Neuron (in vitro differentiated cells): ENCODE measurements around the gene TTC33.
"Not testable (repeated sequence)": the region's sequence is repeated elsewhere in the genome, so short reads cannot be mapped to it uniquely, and the experiment has no call there.

ENCODE experiments used
- H2AFZ ChIP-seq: one replicate; pipeline ENCODE4 v1.6.1; 2013; ENCODE audit warnings: low read depth, mild to moderate bottlenecking, inconsistent platforms, low read length, moderate library complexity
- H3K27me3 ChIP-seq: one replicate; pipeline ENCODE4 v1.6.1; 2013; ENCODE audit warnings: low read length; ENCODE audit not compliant: insufficient read depth
- H3K36me3 ChIP-seq: one replicate; pipeline ENCODE4 v1.6.1; 2013; ENCODE audit warnings: low read length; ENCODE audit not compliant: insufficient read depth
- H3K4me1 ChIP-seq: one replicate; pipeline ENCODE4 v1.6.1; 2013; ENCODE audit warnings: low read length; ENCODE audit not compliant: insufficient read depth
- H3K4me3 ChIP-seq: 2 replicates; pipeline ENCODE4 v1.5.1; 2013; ENCODE audit warnings: mild to moderate bottlenecking, low read length, moderate library complexity
- H3K9me3 ChIP-seq: one replicate; pipeline ENCODE4 v1.6.1; 2013; ENCODE audit warnings: low read length

The TTC33 gene

DNA sequence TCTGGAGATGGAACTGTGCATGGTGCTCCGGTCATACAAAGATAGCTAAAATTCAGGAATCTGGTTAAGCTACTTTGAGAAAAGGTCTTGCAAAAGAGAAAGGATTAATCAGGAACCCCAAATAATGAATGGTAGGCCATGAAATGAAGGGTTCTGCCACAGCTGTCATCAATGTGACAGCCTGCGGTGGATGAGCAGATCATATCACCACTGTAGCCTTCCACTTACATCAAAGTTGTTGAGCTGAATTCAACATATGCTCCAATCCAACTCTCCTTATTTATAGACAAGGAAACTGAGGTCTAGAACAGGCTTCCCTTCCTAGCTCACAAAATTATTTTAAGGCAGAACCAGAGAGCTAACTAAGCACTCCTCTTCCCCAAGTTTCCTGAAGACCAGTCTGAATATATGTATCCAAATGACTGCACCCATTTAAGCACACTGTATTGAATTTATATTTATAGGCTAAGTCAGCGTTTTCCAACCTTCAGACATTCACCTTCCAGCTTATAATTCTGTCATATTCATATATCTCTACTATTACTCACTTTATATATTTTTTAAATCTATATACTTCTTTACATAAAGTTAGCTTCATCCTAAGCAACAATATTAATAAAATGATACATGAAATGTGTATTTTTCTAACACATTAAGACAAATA is 90.0 kb downstream of the TTC33 start:
- Histone ChIP-seq H3K36me3 (no peaks in the 10 kb centered on the region), H3K9me3 (no peaks in the 10 kb centered on the region), H3K27me3 (peaks cover 5% of the 10 kb centered on the region), H3K4me3 (no peak overlapping the region), H3K4me1 (no peaks in the 10 kb centered on the region), H2AFZ (no peak overlapping the region)

DNA sequence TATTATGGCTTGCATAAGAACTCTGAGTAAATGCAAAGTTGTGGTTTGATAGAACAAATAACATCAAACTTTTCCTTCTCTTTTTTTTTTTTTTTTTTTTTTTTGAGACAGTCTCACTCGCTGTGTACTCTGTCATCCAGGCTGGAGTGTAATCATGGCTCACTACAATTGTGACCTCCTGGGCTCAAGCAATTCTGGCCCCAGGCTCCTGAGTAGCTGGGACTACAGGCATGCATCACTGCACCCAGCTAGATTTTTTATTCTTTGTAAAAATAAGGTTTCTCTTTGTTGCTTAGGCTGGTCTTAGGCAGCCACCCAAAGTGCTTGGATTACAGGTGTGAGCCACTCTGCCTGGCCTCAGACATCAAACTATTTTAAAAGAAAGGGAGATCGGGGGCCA is 95.0 kb downstream of the TTC33 start:
- Histone ChIP-seq H3K4me3 (no peak overlapping the region), H3K36me3 (no peaks in the 10 kb centered on the region), H2AFZ (no peak overlapping the region), H3K4me1 (no peaks in the 10 kb centered on the region), H3K27me3 (no peaks in the 10 kb centered on the region), H3K9me3 (no peaks in the 10 kb centered on the region)

DNA sequence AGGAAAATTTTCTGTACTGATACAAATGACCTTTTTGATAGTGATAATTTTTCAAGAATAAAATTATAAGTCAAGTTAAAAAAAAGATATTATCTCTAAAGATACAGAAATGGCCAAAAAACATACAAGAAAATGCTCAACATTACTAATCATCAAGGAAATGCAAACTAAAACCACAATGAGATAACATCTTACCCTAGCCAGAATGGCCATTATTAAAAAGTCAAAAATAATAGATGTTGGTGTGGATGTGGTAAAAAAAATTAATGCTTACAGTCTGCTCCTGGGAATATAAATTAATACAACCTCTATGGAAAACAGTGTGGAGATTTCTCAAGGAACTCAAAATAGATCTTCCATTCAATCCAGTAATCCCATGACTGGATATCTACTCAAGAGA is 99.0 kb downstream of the TTC33 start:
- Histone ChIP-seq H3K9me3 (no peaks in the 10 kb centered on the region), H2AFZ (no peak overlapping the region), H3K4me3 (no peak overlapping the region), H3K4me1 (no peaks in the 10 kb centered on the region), H3K27me3 (no peaks in the 10 kb centered on the region), H3K36me3 (no peaks in the 10 kb centered on the region)

DNA sequence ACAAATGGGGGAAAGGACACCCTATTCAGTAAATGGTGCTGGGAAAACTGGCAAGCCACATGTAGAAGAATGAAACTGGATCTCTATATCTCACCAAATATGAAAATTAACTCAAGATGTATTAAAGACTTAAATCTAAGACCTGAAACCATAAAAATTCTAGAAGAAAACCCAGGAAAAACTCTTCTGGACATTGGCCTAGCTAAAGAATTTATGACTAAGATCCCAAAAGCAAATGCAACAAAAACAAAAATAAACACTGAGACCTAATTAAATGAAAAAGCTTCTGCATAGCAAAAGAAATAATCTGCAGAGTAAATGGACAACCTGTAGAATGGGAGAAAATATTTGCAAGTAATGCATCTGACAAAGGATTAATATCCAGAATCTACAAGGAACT is 99.7 kb downstream of the TTC33 start:
- H3K36me3 ChIP-seq, H3K4me1 ChIP-seq, H3K9me3 ChIP-seq, H3K27me3 ChIP-seq, H2AFZ ChIP-seq, H3K4me3 ChIP-seq: not testable (repeated sequence)

DNA sequence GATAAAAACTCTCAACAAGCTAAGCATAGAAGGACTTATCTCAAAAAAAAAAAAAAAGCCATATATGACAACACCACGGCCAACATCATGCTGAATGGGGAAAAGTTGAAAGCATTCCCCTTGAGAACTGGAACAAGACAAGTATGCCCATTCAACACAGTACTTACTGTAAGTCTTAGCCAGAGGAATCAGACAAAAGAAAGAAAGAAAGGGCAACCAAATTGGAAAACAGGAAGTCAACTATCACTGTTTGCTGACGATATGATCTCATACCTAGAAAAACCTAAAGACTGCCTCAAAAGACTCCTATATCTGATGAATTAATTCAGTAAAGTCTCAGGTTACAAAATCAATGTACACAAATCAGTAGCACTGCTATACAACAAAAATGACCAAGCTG is 100.6 kb downstream of the TTC33 start:
- Histone ChIP-seq H3K27me3 (no peaks in the 10 kb centered on the region), H3K4me3 (no peak overlapping the region), H3K4me1 (no peaks in the 10 kb centered on the region), H3K36me3 (no peaks in the 10 kb centered on the region), H3K9me3 (no peaks in the 10 kb centered on the region), H2AFZ (no peak overlapping the region)

DNA sequence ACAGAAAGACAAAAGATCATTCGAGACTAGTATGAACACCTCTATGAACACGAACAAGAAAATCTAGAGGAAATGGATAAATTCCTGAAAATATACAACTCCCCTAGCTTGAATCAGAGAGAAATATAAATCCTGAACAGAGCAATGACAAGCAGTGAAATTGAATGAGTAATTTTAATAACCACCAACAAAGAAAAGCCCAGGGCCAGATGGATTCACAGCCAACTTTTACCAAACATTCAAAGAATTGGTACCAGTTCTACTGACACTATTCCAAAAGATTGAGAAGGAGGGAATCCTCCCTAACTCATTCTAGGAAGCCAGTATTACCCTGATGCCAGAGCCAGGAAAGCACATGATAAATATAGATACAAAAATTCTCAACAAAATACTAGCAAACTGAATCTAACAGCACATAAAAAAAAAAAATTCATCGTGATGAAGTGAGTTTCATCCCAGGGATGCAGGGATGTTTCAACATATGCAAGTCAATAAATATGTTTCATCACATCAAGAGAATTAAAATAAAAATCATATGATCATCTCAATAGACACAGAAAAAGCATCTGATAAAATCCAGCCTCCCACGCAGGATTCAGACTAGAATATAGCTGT is 101.3 kb downstream of the TTC33 start:
- no peaks in the 10 kb centered on the region for H3K27me3 ChIP-seq
- H3K9me3 ChIP-seq: no peaks in the 10 kb centered on the region
- H3K4me1 ChIP-seq: no peaks in the 10 kb centered on the region
- no peaks in the 10 kb centered on the region for H3K36me3 ChIP-seq
- no peak overlapping the region for H3K4me3 ChIP-seq
- no peak overlapping the region for H2AFZ ChIP-seq

DNA sequence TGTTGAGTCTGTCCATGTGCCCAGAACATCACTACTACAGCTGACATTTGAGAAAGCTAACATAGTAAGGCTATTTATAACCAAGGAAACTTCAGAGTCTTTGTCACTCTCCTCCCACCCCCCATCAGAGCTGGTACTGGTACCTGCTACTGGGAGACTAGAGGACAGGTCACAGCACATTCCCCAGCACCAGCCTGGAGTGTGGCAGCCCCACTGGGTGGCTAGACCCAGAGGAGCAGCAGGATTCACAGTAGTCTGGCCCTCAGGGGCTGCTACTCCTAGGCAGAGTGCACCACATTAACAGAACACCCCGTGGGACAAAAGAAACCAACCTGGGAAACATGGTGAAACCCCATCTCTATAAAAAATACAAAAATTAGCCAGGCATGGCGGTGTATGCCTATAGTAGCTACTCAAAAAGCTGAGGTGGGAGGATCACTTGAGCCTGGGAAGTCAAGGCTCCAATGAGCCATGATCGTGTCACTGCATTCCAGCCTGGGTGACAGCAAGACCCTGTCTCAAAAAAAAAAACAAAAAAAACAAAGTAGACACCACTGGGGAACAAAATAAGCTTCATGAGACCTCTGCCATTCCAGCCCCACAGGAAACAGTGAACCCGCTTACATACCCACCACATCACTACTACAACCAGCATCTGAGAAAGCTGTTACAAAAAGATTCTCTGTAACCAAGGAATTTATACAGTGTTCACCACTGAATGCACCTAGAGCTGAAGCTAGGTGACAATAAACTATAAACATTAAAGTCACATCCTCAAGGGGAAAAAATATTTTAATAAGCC is 102.3 kb downstream of the TTC33 start:
- H3K27me3 ChIP-seq: no peaks in the 10 kb centered on the region
- no peak overlapping the region for H2AFZ ChIP-seq
- H3K4me3 ChIP-seq: no peak overlapping the region
- no peaks in the 10 kb centered on the region for H3K4me1 ChIP-seq
- H3K36me3 ChIP-seq: no peaks in the 10 kb centered on the region
- H3K9me3 ChIP-seq: no peaks in the 10 kb centered on the region

DNA sequence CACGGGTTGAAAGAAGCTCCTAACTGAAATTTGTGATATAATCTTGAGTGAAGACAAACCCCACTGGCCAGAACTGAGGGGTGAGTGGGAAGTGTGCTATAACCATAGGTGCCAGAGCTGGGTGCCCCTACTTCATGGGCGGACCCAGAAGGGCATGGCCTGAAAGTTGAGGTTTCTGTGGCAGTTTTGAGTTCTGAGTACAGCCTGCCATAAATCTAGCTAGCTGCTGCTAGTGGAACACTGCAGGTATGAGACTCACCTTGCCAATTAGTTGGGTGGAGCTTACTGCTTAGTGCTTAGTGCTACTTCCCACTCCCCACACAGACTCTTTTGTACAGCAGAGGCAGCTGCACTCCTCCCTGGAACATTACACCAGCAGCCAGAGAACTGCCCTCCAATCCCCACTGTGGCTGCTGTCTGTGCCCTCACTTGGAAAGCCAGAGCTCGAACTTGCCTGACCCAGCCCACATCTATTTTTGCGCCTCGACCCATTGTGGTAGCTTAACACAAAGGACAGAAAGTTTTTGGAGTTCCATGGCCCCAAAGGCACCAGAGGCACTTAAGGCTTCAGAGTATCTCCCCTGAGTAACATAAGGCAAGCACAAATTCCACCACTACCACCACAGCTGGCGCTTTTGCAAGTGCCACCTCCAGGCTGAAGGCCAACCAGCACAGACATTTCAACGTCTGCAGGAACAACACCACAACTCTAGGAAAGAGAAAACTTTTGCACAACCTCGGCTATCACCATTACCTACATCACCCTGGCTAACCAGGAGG is 103.1 kb downstream of the TTC33 start:
- no peak overlapping the region for H2AFZ ChIP-seq
- no peaks in the 10 kb centered on the region for H3K27me3 ChIP-seq
- H3K4me3 ChIP-seq: no peak overlapping the region
- H3K4me1 ChIP-seq: no peaks in the 10 kb centered on the region
- H3K36me3 ChIP-seq: no peaks in the 10 kb centered on the region
- no peaks in the 10 kb centered on the region for H3K9me3 ChIP-seq

DNA sequence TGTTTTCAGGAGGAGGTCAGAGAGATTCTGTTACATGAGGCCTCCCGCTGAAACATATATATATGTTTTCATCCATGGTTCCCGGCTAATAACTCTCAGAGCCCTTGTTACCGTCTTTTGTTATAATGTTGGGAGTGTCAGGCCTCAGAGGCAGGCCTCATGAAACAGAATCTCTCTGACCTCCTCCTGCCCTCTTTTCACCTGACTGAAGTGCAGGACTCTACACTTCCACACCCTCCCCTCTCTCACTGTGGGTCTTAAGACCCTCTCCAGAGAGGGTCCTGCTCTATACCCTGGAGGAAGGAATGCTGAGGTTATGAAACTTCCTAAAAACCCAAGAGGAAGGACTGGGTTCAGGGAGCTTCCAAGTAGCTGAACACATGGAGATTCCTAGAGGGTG is 104.6 kb downstream of the TTC33 start:
- Histone ChIP-seq H2AFZ (no peak overlapping the region), H3K9me3 (no peaks in the 10 kb centered on the region), H3K27me3 (no peaks in the 10 kb centered on the region), H3K4me3 (no peak overlapping the region), H3K4me1 (no peaks in the 10 kb centered on the region), H3K36me3 (no peaks in the 10 kb centered on the region)

DNA sequence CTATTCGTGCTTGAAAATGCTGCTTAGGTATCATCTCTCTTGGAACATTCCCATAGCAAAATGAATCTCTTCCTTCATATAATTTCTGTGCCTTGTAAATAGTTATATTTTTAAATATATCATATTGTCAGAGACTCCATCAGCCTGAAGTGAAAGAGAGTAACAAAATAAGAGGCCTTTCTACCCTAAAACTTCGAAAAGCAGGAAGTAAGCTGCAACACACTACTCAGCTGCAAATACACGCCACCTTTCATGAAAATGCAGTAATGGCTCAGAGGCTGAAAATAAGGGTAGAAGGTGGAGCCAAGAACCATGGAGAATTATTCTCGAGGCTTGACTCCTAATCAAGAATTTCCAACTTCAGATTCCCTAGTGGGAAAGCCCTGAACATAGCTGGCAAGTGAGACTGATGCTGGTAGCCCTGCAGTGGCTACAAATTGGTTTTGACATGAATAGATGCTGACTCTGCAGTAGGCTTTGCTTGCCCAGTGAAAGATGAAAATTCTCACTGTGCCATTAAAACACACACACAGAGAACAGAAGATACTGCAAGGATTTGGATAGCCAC is 106.2 kb downstream of the TTC33 start:
- H3K4me3 ChIP-seq: no peak overlapping the region
- no peaks in the 10 kb centered on the region for H3K4me1 ChIP-seq
- no peaks in the 10 kb centered on the region for H3K9me3 ChIP-seq
- H2AFZ ChIP-seq: no peak overlapping the region
- no peaks in the 10 kb centered on the region for H3K36me3 ChIP-seq
- H3K27me3 ChIP-seq: no peaks in the 10 kb centered on the region

DNA sequence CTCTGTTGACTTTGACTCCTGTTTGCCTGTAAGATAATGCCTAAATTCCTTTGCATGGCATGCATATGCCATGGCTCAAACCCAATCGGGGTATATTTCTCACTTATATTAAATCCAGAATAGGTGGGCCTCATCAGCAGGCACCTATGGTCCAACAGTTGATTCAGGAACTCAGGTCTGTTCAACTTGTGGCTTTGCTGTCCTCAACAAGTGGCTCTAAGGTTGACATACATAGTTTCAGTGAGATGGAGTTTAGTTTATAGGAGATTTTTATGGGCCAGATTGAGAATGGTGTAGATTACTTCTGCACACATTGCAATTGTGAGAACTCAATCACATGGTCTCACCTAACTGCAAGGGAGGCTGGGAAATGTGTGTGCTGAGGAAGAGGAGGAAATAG is 107.6 kb downstream of the TTC33 start:
- Histone ChIP-seq H3K36me3 (no peaks in the 10 kb centered on the region), H3K4me1 (no peaks in the 10 kb centered on the region), H3K27me3 (no peaks in the 10 kb centered on the region), H3K4me3 (no peak overlapping the region), H3K9me3 (no peaks in the 10 kb centered on the region), H2AFZ (no peak overlapping the region)

DNA sequence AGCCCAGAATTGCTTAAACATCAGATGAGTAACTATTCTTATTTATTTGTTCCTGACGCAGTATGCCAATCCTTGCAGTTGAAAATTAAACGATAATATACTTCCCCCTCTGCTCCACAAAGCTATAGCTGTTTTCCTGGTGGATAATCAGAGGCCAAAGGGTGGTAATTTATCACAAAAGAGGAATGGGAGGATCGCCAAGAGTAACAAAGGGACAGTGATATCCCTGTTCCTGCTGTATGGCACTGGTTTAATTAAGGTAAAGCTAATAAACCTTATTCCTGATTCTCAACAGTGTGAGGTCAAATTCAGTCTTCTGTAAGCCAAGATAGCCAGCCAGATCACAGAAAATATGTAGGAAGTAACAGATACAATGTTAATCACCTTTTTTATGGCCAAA is 109.5 kb downstream of the TTC33 start:
- Histone ChIP-seq H2AFZ (no peak overlapping the region), H3K4me3 (no peak overlapping the region), H3K27me3 (no peaks in the 10 kb centered on the region), H3K9me3 (no peaks in the 10 kb centered on the region), H3K36me3 (no peaks in the 10 kb centered on the region), H3K4me1 (no peaks in the 10 kb centered on the region)

DNA sequence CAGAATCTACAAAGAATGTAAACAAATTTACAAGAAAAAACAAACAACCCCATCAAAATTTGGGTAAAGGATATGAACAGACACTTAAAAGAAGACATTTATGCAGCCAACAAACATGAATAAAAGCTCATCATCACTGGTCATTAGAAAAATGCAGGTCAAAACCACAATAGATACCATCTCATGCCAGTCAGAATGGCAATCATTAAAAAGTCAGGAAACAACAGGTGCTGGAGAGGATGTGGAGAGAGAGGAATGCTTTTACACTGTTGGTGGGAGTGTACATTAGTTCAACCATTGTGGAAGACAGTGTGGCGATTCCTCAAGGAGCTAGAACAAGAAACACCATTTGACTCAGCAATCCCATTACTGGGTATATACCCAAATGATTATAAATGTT is 116.2 kb downstream of the TTC33 start:
- not testable (repeated sequence) for H3K36me3 ChIP-seq, H3K4me3 ChIP-seq, H3K9me3 ChIP-seq, H3K4me1 ChIP-seq, H3K27me3 ChIP-seq, H2AFZ ChIP-seq
